Effector memory CD8-positive, alpha-beta T cell (primary cell): Measurements from ENCODE around the gene TBC1D25.
A peak's percentile ranks its signal among the peaks of the same experiment; 100 is the strongest.
"Not testable (repeated sequence)": the region's sequence is repeated elsewhere in the genome, so short reads cannot be mapped to it uniquely, and the experiment has no call there.

Experiments used
- ATAC-seq: fragments of 150-1000 bp; cut with Tn5 transposase; replicated peaks from 2 replicates; pipeline ENCODE4 v1.10.0; 2021; ENCODE audit warnings: mild to moderate bottlenecking, moderate library complexity
- DNase-seq, 3 experiments: peaks; one replicate each; pipeline ENCODE4 v3.0.0; 2021
- H3K27ac Mint-ChIP-seq, 2 donors: one replicate each; pipeline ENCODE4 v1.8.0; 2022; ENCODE audit warnings: mild to moderate bottlenecking in 2 of 2, mixed read lengths in 2 of 2, moderate library complexity in 2 of 2
- H3K27me3 Mint-ChIP-seq, 2 donors: one replicate each; pipeline ENCODE4 v1.8.0; 2022; ENCODE audit warnings: mixed read lengths in 2 of 2
- H3K36me3 Mint-ChIP-seq: one replicate; pipeline ENCODE4 v1.8.0; 2022; ENCODE audit warnings: mild to moderate bottlenecking, moderate library complexity, mixed read lengths; ENCODE audit not compliant: insufficient read depth
- H3K4me1 Mint-ChIP-seq, 2 donors: one replicate each; pipeline ENCODE4 v1.8.0; 2022; ENCODE audit warnings: low read depth in 2 of 2, mixed read lengths in 2 of 2
- H3K4me3 Mint-ChIP-seq, 2 donors: one replicate each; pipeline ENCODE4 v1.8.0; 2022; ENCODE audit warnings: mild to moderate bottlenecking in 2 of 2, mixed read lengths in 2 of 2, moderate library complexity in 2 of 2
- H3K9me3 Mint-ChIP-seq, 2 donors: one replicate each; pipeline ENCODE4 v1.8.0; 2022; ENCODE audit warnings: mixed read lengths in 2 of 2

The TBC1D25 gene

GRCh38 chrX:48520976-48521352, 18.6 kb upstream of the TBC1D25 start:
- H3K27ac Mint-ChIP-seq, result peak overlapping the region; percentile 94 to 97
- H3K4me1 Mint-ChIP-seq, result peaks cover 15 to 18% of the 10 kb centered on the region in 2 donors

DNA sequence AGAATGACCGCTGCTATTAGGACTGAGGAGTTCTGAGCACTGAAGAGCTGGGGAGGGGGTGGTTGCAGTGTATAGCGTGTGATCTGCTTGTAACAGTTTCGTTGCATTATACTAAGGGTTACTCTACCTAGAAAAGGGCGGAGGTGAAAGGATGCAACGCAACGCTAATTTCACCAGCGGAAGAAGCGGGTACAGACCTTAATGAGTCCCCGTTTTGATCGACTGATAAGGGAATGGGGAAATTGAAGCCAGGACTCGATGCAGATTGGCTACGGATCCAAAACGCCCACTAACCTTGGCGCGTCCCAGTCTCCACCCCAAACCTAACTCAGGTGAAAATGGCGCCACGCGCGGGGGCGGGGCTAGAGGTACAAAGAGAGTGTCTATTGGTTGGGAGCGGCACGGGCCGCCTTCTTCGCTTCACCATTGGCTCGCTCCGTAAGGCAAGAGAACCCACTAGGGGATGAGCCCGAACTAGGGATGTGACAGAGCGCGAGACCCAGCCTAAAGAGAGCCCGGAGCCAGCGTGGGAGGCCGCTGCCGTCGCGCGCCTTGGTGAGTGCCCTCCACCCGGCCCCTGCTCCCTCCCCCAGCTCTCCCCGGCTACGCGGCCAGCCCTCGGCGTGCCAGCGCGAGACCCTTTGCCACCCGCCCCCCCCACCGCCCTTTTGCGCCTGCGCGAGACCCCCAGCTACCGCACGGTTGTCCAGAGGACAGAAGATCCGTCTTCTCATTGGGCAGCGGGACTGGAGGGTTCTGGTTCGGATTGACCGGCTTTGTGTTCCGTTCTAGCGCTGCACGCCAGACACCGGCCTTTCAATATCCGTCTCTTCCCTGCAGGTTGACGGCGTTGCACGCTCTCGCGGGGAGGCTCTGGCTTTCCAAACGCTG, 17.9 kb upstream of the TBC1D25 start, which contains the start of gene EBP:
Gene EBP, plus strand, starts transcription at position 456 of the 891 bp plus-strand sequence. CDS start 1,964 bp downstream, outside the sequence.
- H3K9me3 Mint-ChIP-seq, result no peaks in the 10 kb centered on the region
- peak within 1 kb of the TSS; percentile 94 to 97 for H3K27ac Mint-ChIP-seq
- DNase-seq (peak; percentile 90 to 91 (median 91)), ATAC-seq (peak; percentile 92)
- peak within 1 kb of the TSS; percentile 84 to 85 for H3K4me3 Mint-ChIP-seq
- peaks cover 15 to 23% of the 10 kb centered on the region in 2 donors for H3K4me1 Mint-ChIP-seq
- H3K27me3 Mint-ChIP-seq, result no peaks in the 10 kb centered on the region
- H3K36me3 Mint-ChIP-seq, result peaks cover 26% of the 10 kb centered on the region

More at GRCh38 chrX:48520976-48521352, 18.6 kb upstream of the TBC1D25 start:
- no peak for ATAC-seq
- Mint-ChIP-seq H3K27me3 (no peaks in the 10 kb centered on the region), H3K36me3 (peaks cover 22% of the 10 kb centered on the region), H3K4me3 (peak overlapping the region; percentile 84 to 85), H3K9me3 (no peaks in the 10 kb centered on the region)
- DNase-seq, result no peak

- peak overlapping the region; percentile 94 to 97 for H3K27ac Mint-ChIP-seq
- no peak for DNase-seq
- H3K36me3 Mint-ChIP-seq, result peaks cover 31% of the 10 kb centered on the region
- no peak for ATAC-seq
- H3K9me3 Mint-ChIP-seq, result no peaks in the 10 kb centered on the region
- peak overlapping the region; percentile 84 to 85 for H3K4me3 Mint-ChIP-seq
- peaks cover 15 to 27% of the 10 kb centered on the region in 2 donors for H3K4me1 Mint-ChIP-seq
- no peaks in the 10 kb centered on the region for H3K27me3 Mint-ChIP-seq
These were observed 17.2 kb upstream of the TBC1D25 start for GRCh38 chrX:48522291-48522690.

DNA sequence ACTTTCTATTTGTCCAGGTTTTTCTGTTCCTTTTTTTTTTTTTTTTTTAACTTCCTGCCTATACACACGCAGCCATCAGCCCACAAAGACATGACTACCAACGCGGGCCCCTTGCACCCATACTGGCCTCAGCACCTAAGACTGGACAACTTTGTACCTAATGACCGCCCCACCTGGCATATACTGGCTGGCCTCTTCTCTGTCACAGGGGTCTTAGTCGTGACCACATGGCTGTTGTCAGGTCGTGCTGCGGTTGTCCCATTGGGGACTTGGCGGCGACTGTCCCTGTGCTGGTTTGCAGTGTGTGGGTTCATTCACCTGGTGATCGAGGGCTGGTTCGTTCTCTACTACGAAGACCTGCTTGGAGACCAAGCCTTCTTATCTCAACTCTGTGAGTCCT, 15.8 kb upstream of the TBC1D25 start:
- no peak for ATAC-seq
- Mint-ChIP-seq H3K27me3 (no peaks in the 10 kb centered on the region), H3K9me3 (no peaks in the 10 kb centered on the region), H3K4me1 (peaks cover 15 to 32% of the 10 kb centered on the region in 2 donors), H3K27ac (no peak overlapping the region), H3K4me3 (peak overlapping the region; percentile 43 to 85), H3K36me3 (peaks cover 45% of the 10 kb centered on the region)
- no peak for DNase-seq

- DNase-seq, H3K27ac Mint-ChIP-seq, H3K27me3 Mint-ChIP-seq, ATAC-seq, H3K9me3 Mint-ChIP-seq, H3K4me3 Mint-ChIP-seq: not testable (repeated sequence)
- H3K36me3 Mint-ChIP-seq, result peaks cover 59% of the 10 kb centered on the region
- peaks cover 8 to 22% of the 10 kb centered on the region in 2 donors for H3K4me1 Mint-ChIP-seq
These were observed 13.7 kb upstream of the TBC1D25 start for GRCh38 chrX:48525853-48526252.

DNA sequence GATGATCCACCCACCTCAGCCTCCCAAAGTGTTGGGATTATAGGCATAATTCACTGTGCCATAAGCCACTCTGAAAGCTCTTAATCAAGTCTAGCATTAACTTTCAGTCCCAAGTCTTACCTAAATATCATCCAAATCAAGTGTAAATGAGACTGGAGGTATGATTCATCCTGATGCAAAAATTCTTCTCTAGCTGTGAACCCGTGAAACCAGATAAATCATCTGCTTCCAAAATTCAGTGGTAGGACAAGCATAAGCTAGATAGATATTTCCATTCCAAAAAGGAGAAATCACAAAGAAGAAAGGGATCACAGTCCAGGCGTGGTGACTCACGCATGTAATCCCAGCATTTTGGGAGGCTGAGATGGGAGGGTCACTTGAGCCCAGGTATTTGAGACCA, 8.8 kb upstream of the TBC1D25 start:
- no peaks in the 10 kb centered on the region for H3K27me3 Mint-ChIP-seq
- no peak for ATAC-seq
- peak overlapping the region in 1 of 2 donors; percentile 90 for H3K27ac Mint-ChIP-seq
- DNase-seq, result no peak
- peaks cover 46% of the 10 kb centered on the region for H3K36me3 Mint-ChIP-seq
- H3K4me3 Mint-ChIP-seq, result no peak overlapping the region
- peaks cover 19 to 27% of the 10 kb centered on the region in 2 donors for H3K4me1 Mint-ChIP-seq
- no peaks in the 10 kb centered on the region for H3K9me3 Mint-ChIP-seq

- Mint-ChIP-seq H3K36me3 (peaks cover 39% of the 10 kb centered on the region), H3K27me3 (no peaks in the 10 kb centered on the region), H3K4me3 (peak overlapping the region; percentile 0 to 19), H3K27ac (peak overlapping the region; percentile 90 to 92), H3K4me1 (peaks cover 19 to 23% of the 10 kb centered on the region in 2 donors), H3K9me3 (no peaks in the 10 kb centered on the region)
- no peak for DNase-seq
- ATAC-seq, result peak; percentile 85
These were observed 8.1 kb upstream of the TBC1D25 start for GRCh38 chrX:48531358-48531959.

DNA sequence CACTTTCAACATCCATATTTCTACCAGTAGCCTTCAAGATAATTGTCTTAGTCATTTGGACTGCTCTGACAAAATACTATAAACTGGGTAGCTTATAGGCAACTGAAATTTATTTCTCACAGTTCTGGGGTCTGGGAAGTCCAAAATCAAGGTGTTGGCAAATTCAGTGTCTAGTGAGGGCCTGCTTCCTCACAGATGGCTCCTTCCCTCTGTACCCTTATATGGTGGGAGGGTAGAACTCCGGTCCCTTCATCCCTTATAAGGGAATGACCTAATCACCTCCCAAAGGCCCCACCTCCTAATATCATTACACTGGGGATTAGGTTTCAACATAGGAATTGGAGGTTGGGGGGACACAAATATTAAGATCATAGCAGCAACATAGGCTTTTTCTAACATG, 7.4 kb upstream of the TBC1D25 start:
- no peaks in the 10 kb centered on the region for H3K9me3 Mint-ChIP-seq
- no peak for ATAC-seq
- H3K27ac Mint-ChIP-seq, result peak overlapping the region in 1 of 2 donors; percentile 90
- H3K4me3 Mint-ChIP-seq, result peak overlapping the region; percentile 0 to 19
- H3K4me1 Mint-ChIP-seq, result peaks cover 18 to 19% of the 10 kb centered on the region in 2 donors
- peaks cover 33% of the 10 kb centered on the region for H3K36me3 Mint-ChIP-seq
- H3K27me3 Mint-ChIP-seq, result no peaks in the 10 kb centered on the region
- no peak for DNase-seq

DNA sequence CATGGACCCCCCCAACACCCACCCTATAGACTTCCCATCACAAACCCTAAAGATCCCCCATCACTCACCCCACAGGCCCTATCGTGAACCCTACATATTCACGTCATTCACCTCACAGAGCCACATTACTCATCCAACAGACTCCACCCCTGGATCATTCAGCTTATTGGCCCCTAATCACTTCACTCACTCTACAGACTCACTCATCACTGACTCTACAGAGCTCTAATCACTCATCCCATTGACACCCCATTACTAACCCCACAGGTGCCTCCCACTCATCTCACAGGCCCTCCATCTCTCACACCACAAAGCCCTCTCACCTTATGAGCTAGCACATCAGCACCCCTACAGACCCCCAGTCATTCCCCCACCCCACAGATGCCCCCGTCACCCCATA, 6.3 kb upstream of the TBC1D25 start:
- Mint-ChIP-seq H3K9me3 (no peaks in the 10 kb centered on the region), H3K27ac (peak overlapping the region in 1 of 2 donors; percentile 90), H3K36me3 (peaks cover 24% of the 10 kb centered on the region), H3K27me3 (no peaks in the 10 kb centered on the region), H3K4me1 (peaks cover 18 to 19% of the 10 kb centered on the region in 2 donors), H3K4me3 (no peak overlapping the region)
- DNase-seq (no peak), ATAC-seq (no peak)

DNA sequence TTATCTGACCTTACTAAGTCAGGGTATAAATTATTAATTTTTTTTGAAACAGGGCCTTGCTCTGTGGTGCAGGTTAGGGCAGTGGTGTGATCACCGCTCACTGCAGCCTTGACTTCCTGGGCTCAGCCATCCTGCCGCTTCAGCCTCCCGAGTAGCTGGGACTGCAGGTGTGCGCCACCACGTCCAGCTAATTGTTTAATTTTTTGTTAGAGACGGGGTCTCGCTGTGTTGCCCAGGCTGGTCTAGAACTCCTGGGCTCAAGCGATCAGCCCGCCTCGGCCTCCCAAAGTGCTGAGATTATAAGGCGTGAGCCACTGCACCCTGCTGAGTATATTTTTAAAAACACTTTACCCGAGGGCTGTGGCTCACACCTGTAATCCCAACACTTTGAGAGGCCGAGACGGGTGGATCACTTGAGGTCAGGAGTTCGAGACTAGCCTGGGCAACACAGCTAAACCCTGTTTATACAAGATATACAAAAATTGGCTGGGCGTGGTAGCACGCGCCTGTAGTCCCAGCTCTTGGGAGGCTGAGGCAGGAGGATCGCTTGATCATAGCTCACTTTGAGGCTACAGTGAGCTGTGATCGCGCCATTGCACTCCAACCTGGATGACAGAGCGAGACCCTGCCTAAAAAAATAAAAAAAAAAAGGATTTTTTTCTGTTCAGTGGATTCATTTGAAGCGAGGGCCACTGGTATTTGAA, 721 bp upstream of the TBC1D25 start:
- Mint-ChIP-seq H3K27me3 (no peaks in the 10 kb centered on the region), H3K27ac (peak overlapping the region; percentile 91 to 92), H3K4me1 (peaks cover 17 to 20% of the 10 kb centered on the region in 2 donors), H3K4me3 (peak overlapping the region; percentile 82 to 92), H3K9me3 (no peaks in the 10 kb centered on the region), H3K36me3 (peaks cover 36% of the 10 kb centered on the region)
- no peak for ATAC-seq
- DNase-seq, result no peak

GRCh38 chrX:48540028-48540375, 488 bp downstream of the TBC1D25 start:
- DNase-seq, result peak; percentile 38 to 57 (median 49)
- H3K27me3 Mint-ChIP-seq, result no peaks in the 10 kb centered on the region
- H3K9me3 Mint-ChIP-seq, result no peaks in the 10 kb centered on the region
- ATAC-seq, result peak; percentile 44
- peak overlapping the region; percentile 91 to 92 for H3K27ac Mint-ChIP-seq
- peak overlapping the region; percentile 82 to 92 for H3K4me3 Mint-ChIP-seq
- H3K4me1 Mint-ChIP-seq, result peaks cover 15 to 19% of the 10 kb centered on the region in 2 donors
- H3K36me3 Mint-ChIP-seq, result peaks cover 45% of the 10 kb centered on the region

GRCh38 chrX:48540480-48540879, 966 bp downstream of the TBC1D25 start:
- Mint-ChIP-seq H3K4me3 (peak overlapping the region; percentile 82 to 92), H3K27ac (peak overlapping the region; percentile 91 to 92), H3K36me3 (peaks cover 46% of the 10 kb centered on the region), H3K4me1 (peaks cover 14 to 19% of the 10 kb centered on the region in 2 donors), H3K9me3 (no peaks in the 10 kb centered on the region), H3K27me3 (no peaks in the 10 kb centered on the region)
- DNase-seq (no peak), ATAC-seq (no peak)

GRCh38 chrX:48541140-48541814, 1.8 kb downstream of the TBC1D25 start:
- peaks cover 14 to 19% of the 10 kb centered on the region in 2 donors for H3K4me1 Mint-ChIP-seq
- no peaks in the 10 kb centered on the region for H3K27me3 Mint-ChIP-seq
- peak overlapping the region; percentile 91 to 92 for H3K27ac Mint-ChIP-seq
- H3K9me3 Mint-ChIP-seq, result no peaks in the 10 kb centered on the region
- peak overlapping the region; percentile 82 to 92 for H3K4me3 Mint-ChIP-seq
- ATAC-seq (no peak), DNase-seq (no peak)
- peaks cover 49% of the 10 kb centered on the region for H3K36me3 Mint-ChIP-seq
